ENCODE data around the gene ZDHHC13.

The ZDHHC13 gene

GRCh38 chr11:19191530-19192169 lies 74.7 kb downstream of the ZDHHC13 start:
- TF ChIP-seq, protein P1, sequence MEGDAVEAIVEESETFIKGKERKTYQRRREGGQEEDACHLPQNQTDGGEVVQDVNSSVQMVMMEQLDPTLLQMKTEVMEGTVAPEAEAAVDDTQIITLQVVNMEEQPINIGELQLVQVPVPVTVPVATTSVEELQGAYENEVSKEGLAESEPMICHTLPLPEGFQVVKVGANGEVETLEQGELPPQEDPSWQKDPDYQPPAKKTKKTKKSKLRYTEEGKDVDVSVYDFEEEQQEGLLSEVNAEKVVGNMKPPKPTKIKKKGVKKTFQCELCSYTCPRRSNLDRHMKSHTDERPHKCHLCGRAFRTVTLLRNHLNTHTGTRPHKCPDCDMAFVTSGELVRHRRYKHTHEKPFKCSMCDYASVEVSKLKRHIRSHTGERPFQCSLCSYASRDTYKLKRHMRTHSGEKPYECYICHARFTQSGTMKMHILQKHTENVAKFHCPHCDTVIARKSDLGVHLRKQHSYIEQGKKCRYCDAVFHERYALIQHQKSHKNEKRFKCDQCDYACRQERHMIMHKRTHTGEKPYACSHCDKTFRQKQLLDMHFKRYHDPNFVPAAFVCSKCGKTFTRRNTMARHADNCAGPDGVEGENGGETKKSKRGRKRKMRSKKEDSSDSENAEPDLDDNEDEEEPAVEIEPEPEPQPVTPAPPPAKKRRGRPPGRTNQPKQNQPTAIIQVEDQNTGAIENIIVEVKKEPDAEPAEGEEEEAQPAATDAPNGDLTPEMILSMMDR (IDR thresholded peaks at IDR 0.05), result no peak

DNA sequence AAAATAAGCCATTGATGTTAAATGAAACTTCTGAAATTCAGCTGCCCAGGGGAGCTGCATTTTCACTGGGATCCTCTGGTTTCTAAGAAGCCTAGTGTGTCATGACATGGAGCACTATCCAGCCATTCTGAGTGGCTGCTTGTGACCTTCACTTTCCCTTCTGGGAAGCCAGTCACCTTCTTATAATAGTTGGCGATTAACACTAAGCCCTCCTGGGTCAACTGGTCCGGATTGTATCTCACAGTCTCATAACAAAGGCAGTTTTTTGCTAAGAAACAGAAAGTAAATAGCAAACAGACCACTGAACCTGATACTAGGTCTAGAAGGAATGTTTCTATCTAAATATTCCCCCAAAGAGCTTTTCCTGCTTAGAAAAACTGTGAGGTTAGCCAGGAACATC lies 76.9 kb downstream of the ZDHHC13 start:
- TF ChIP-seq, protein P1 (IDR thresholded peaks at IDR 0.05), result no peak

DNA sequence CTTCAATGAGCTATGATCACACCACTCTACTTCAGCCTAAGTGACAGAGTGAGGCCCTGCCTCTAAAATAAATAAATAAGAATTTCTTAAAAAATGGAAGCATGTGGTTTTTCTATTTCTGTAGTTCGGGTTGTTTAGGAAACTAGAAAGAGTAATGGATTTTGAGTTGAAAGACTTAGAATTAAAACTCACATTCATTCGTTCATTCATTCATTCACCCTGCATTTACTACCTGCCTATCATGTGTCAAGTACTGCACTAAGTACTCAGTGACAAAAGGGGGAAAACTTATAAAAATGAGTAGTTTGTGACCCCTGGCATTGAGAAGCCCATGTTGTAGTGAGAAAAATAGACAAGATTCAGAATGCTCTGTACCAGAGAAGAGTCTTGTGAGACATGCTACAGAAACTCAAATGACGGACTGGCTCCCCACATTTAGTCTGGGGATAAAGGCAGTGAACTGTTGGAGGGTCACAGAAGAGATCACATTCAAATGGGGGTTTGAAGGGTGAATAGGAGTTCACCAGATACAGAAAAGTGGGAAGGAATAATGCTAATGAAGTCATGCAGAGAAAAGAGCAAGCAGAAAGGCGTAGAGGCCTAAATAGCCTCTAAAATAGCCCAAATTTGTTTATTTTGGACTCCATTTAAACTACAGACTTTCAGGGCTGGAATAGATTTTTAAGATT lies 77.8 kb downstream of the ZDHHC13 start:
- TF ChIP-seq, protein P1 (IDR thresholded peaks at IDR 0.05), result no peak

GRCh38 chr11:19196432-19196831 lies 79.5 kb downstream of the ZDHHC13 start:
- TF ChIP-seq, protein P1 (IDR thresholded peaks at IDR 0.05), result no peak

GRCh38 chr11:19199048-19199447 lies 82.1 kb downstream of the ZDHHC13 start:
- TF ChIP-seq, protein P1 (IDR thresholded peaks at IDR 0.05), result no peak

DNA sequence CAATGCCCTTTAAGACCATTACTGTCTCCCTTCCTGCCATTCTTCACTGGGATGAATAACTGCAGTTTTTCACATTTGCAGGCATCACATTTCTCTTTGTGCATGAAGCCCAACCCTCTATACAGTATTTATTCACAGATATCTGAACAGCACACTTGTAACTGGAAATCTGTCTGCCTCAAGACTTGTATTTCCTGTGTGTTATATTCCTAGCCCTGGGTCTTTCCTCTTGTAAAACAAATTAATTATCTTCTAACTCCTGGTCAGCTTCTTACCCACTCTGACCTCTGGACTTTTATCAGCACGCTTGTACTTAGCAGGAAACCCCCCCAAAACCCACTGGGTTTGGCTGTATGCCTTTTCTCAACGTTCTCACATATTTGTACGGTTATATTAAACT lies 82.8 kb downstream of the ZDHHC13 start:
- TF ChIP-seq, protein P1 (IDR thresholded peaks at IDR 0.05), result no peak

DNA sequence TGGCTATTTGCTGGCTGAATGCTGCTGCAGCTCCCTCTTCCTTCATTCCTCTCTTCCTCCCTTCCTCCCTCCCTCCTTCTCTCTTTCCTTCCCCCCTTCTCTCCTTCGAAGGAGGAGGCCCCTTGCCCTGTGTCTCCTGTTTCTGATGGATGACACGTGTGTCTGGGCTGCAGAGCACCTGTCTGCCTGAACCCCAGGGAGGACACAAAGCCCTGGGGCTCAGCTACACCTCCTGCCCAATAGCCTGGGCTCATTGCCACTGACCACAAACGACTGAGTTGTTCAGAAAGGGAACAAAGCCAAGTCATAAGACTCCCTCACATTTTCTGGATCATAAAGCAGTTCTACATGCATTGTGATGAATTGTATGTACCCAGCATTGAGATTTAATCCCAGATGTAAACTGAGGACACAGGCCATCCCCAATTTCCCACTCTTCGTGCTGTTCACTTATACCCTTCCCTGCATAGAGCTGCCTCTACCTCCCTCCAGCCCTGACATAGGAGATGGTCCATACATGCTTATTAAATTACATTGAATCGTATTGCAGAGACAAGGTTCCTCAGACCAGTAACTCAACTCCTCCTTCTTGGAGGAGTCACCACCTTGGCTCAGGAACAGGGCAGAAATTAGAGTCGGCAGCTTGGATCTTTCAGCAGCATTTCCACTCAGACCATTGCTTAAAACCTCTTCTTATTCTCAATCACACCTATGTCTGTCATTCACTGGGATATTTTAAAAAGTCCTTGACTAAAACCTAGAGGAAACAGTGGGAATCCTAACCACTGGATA lies 83.6 kb downstream of the ZDHHC13 start:
- TF ChIP-seq, protein P1 (IDR thresholded peaks at IDR 0.05), result no peak
